H9 (cell line): ENCODE measurements around the gene IRAK1BP1. TPM values are rescaled to one million over a fixed set of nuclear protein-coding genes. Genes with fewer than 3 reads are reported as not detected.

Experiments
- DNase-seq: peaks from one replicate; pipeline ENCODE4 v3.0.0-alpha.2; 2017
- H2AFZ ChIP-seq: one replicate; pipeline ENCODE4 v1.6.1; 2013; ENCODE audit warnings: mild to moderate bottlenecking, low read length, control low read depth, moderate library complexity
- H2AK5ac ChIP-seq: 2 replicates; pipeline ENCODE4 v1.6.1; 2013; ENCODE audit warnings: low read length, control low read depth, mixed read lengths; ENCODE audit not compliant: insufficient read length
- H2BK120ac ChIP-seq: one replicate; pipeline ENCODE4 v1.6.1; 2013; ENCODE audit warnings: low read depth, mild to moderate bottlenecking, low read length, control low read depth, inconsistent platforms; ENCODE audit not compliant: poor library complexity, severe bottlenecking
- H2BK12ac ChIP-seq: 2 replicates; pipeline ENCODE4 v1.6.1; 2013; ENCODE audit warnings: low read length, control low read depth, mixed read lengths, low read depth; ENCODE audit not compliant: insufficient read length
- H2BK15ac ChIP-seq: 2 replicates; pipeline ENCODE4 v1.6.1; 2013; ENCODE audit warnings: low read depth, low read length, control low read depth
- H2BK20ac ChIP-seq: one replicate; pipeline ENCODE4 v1.6.1; 2013; ENCODE audit warnings: low read depth, mild to moderate bottlenecking, low read length, control low read depth, inconsistent platforms; ENCODE audit not compliant: poor library complexity, severe bottlenecking
- H2BK5ac ChIP-seq: 2 replicates; pipeline ENCODE4 v1.6.1; 2013; ENCODE audit warnings: low read length, control low read depth, mixed read lengths; ENCODE audit not compliant: insufficient read length
- H3K14ac ChIP-seq: 2 replicates; pipeline ENCODE4 v1.6.1; 2013; ENCODE audit warnings: low read length, control low read depth; ENCODE audit not compliant: insufficient read depth
- H3K18ac ChIP-seq: 2 replicates; pipeline ENCODE4 v1.6.1; 2013; ENCODE audit warnings: low read depth, mild to moderate bottlenecking, mixed read lengths, low read length, control low read depth; ENCODE audit not compliant: insufficient read length
- H3K23ac ChIP-seq: 2 replicates; pipeline ENCODE4 v1.6.1; 2013; ENCODE audit warnings: low read length, control low read depth, mixed read lengths, low read depth; ENCODE audit not compliant: insufficient read length
- H3K23me2 ChIP-seq: 2 replicates; pipeline ENCODE4 v1.6.1; 2013; ENCODE audit warnings: low read depth, mild to moderate bottlenecking, mixed read lengths, low read length, control low read depth; ENCODE audit not compliant: insufficient read length, poor library complexity, severe bottlenecking
- H3K27ac ChIP-seq: 2 replicates; pipeline ENCODE4 v1.5.1; 2013; ENCODE audit warnings: low read length, control low read depth, mixed read lengths, low read depth; ENCODE audit not compliant: insufficient read length
- H3K27me3 ChIP-seq: 2 replicates; pipeline ENCODE4 v1.6.1; 2013; ENCODE audit warnings: low read length, control low read depth, inconsistent platforms; ENCODE audit not compliant: insufficient read depth
- H3K4ac ChIP-seq: 2 replicates; pipeline ENCODE4 v1.6.1; 2013; ENCODE audit warnings: low read depth, mild to moderate bottlenecking, control low read depth, inconsistent platforms, low read length, moderate library complexity
- H3K4me1 ChIP-seq: 2 replicates; pipeline ENCODE4 v1.6.1; 2013; ENCODE audit warnings: low read length, control low read depth, inconsistent platforms; ENCODE audit not compliant: insufficient read depth
- H3K4me2 ChIP-seq: 2 replicates; pipeline ENCODE4 v1.6.1; 2013; ENCODE audit warnings: low read length, control low read depth, mixed read lengths; ENCODE audit not compliant: insufficient read length, insufficient read depth
- H3K56ac ChIP-seq: 2 replicates; pipeline ENCODE4 v1.6.1; 2013; ENCODE audit warnings: low read depth, mild to moderate bottlenecking, mixed read lengths, low read length, control low read depth; ENCODE audit not compliant: insufficient read length
- H3K79me1 ChIP-seq: 2 replicates; pipeline ENCODE4 v1.6.1; 2013; ENCODE audit warnings: low read depth, mild to moderate bottlenecking, moderate library complexity, low read length, control low read depth, inconsistent platforms; ENCODE audit not compliant: insufficient read depth, poor library complexity, severe bottlenecking
- H3K79me2 ChIP-seq: 2 replicates; pipeline ENCODE4 v1.6.1; 2013; ENCODE audit warnings: low read length, control low read depth, inconsistent platforms; ENCODE audit not compliant: insufficient read depth
- H3K9ac ChIP-seq: 2 replicates; pipeline ENCODE4 v1.6.1; 2013; ENCODE audit warnings: low read length, control low read depth, mixed read lengths; ENCODE audit not compliant: insufficient read length; ENCODE audit errors: extremely low read depth
- H3K9me3 ChIP-seq: one replicate; pipeline ENCODE4 v1.6.1; 2013; ENCODE audit warnings: low read depth, low read length, inconsistent platforms; ENCODE audit not compliant: control insufficient read depth
- H3T11ph ChIP-seq: one replicate; pipeline ENCODE4 v1.6.1; 2013; ENCODE audit warnings: mild to moderate bottlenecking, low read length, control low read depth, inconsistent platforms
- H4K20me1 ChIP-seq: one replicate; pipeline ENCODE4 v1.6.1; 2013; ENCODE audit not compliant: control insufficient read depth, insufficient read length, insufficient read depth
- H4K5ac ChIP-seq: 2 replicates; pipeline ENCODE4 v1.6.1; 2013; ENCODE audit warnings: low read depth, mild to moderate bottlenecking, mixed read lengths, low read length, control low read depth; ENCODE audit not compliant: insufficient read length
- H4K8ac ChIP-seq: replicated peaks from 2 replicates; pipeline ENCODE4 v1.6.1; 2013; ENCODE audit warnings: low read length, control low read depth, mixed read lengths, low read depth; ENCODE audit not compliant: insufficient read length
- H4K91ac ChIP-seq: 2 replicates; pipeline ENCODE4 v1.6.1; 2013; ENCODE audit warnings: low read depth, mild to moderate bottlenecking, moderate library complexity, mixed read lengths, low read length, control low read depth; ENCODE audit not compliant: insufficient read length
- H3K27ac Mint-ChIP-seq, 3 experiments: 2 replicates in 2 of 3; 3 replicates in 1 of 3; pipeline ENCODE4 v1.8.0; 2020 to 2021; ENCODE audit warnings: mixed read lengths in 3 of 3, mild to moderate bottlenecking in 1 of 3, moderate library complexity in 1 of 3
- H3K27me3 Mint-ChIP-seq: 2 replicates; pipeline ENCODE4 v1.8.0; 2021; ENCODE audit warnings: low read depth, mild to moderate bottlenecking, moderate library complexity, mixed read lengths
- H3K36me3 Mint-ChIP-seq, 3 experiments: 2 replicates in 2 of 3; 3 replicates in 1 of 3; pipeline ENCODE4 v1.8.0; 2020 to 2021; ENCODE audit warnings: low read depth in 3 of 3, mixed read lengths in 3 of 3; ENCODE audit not compliant: insufficient read depth in 1 of 3
- H3K4me1 Mint-ChIP-seq, 2 experiments: 2 replicates each; pipeline ENCODE4 v1.8.0; 2020; ENCODE audit warnings: mixed read lengths in 2 of 2
- H3K4me3 Mint-ChIP-seq, 2 experiments: 2 replicates in 1 of 2; 3 replicates in 1 of 2; pipeline ENCODE4 v1.8.0; 2020 to 2021; ENCODE audit warnings: mild to moderate bottlenecking in 2 of 2, mixed read lengths in 2 of 2, moderate library complexity in 1 of 2
- H3K9me3 Mint-ChIP-seq, 2 experiments: 2 replicates in 1 of 2; 3 replicates in 1 of 2; pipeline ENCODE4 v1.8.0; 2020; ENCODE audit warnings: mild to moderate bottlenecking in 2 of 2, mixed read lengths in 2 of 2, moderate library complexity in 1 of 2
- CTCF ChIP-seq: fragments of 200-600 bp; sonication (generic); conservative IDR thresholded peaks from 3 replicates; pipeline ENCODE4 v1.8.0; 2021; ENCODE audit warnings: antibody characterized with exemption, mild to moderate bottlenecking
- total RNA-seq: library from RNA; stranded (reverse); gene quantifications from 2 replicates; pipeline ENCODE4 v1.2.1, GENCODE V29; 2021

IRAK1BP1 gene
- total RNA-seq, 1 experiment from 2014 or later: 3.8 TPM

- Mint-ChIP-seq H3K4me1 (peaks cover 20 to 23% of the 10 kb centered on the region in 2 experiments), H3K9me3 (no peaks in the 10 kb centered on the region), H3K27ac (no peak overlapping the region), H3K36me3 (peaks cover 0 to 2% (median 0%) of the 10 kb centered on the region in 3 experiments; a peak in 1 of 7 replicates), H3K27me3 (peaks cover 1% of the 10 kb centered on the region; the same call in 1 of the 2 replicates), H3K4me3 (no peak overlapping the region)
- H2BK120ac ChIP-seq: no peak overlapping the region
- no peak overlapping the region for H2BK5ac ChIP-seq
- no peak overlapping the region for H3K9ac ChIP-seq
- H3T11ph ChIP-seq: no peak overlapping the region
- H3K4me2 ChIP-seq: no peak overlapping the region
- H2BK12ac ChIP-seq: no peak overlapping the region
- H4K20me1 ChIP-seq: no peaks in the 10 kb centered on the region
- no peak for DNase-seq
- no peak overlapping the region for H2AFZ ChIP-seq
- no peak overlapping the region for H3K4ac ChIP-seq
- H4K5ac ChIP-seq: no peak overlapping the region
- H3K27ac ChIP-seq: no peak overlapping the region
- H3K79me1 ChIP-seq: no peaks in the 10 kb centered on the region
- H3K23ac ChIP-seq: no peak overlapping the region
- H3K18ac ChIP-seq: no peak overlapping the region
- no peak overlapping the region for H4K8ac ChIP-seq
- no peak overlapping the region for H3K14ac ChIP-seq
- no peak for TF ChIP-seq CTCF
- H3K23me2 ChIP-seq: no peaks in the 10 kb centered on the region
- H3K4me1 ChIP-seq: no peaks in the 10 kb centered on the region; the same call in 1 of the 2 replicates
- no peak overlapping the region for H2BK15ac ChIP-seq
- H2AK5ac ChIP-seq: no peak overlapping the region
- H2BK20ac ChIP-seq: no peak overlapping the region
- H3K9me3 ChIP-seq: no peaks in the 10 kb centered on the region
- H3K79me2 ChIP-seq: no peaks in the 10 kb centered on the region
- H4K91ac ChIP-seq: no peak overlapping the region
- H3K27me3 ChIP-seq: no peaks in the 10 kb centered on the region
- no peak overlapping the region for H3K56ac ChIP-seq
Measured at GRCh38 chr6:78841111-78841510, 26.2 kb upstream of the IRAK1BP1 start.
